ENCODE measurements around the gene NKX6-2. TPM values are rescaled to one million over a fixed set of nuclear protein-coding genes. Genes with fewer than 3 reads are reported as not detected.

The NKX6-2 gene
- total and polyA plus RNA-seq, 2 of the 8 experiments (the other 6 are each of a cell fraction or from before 2014, with no cell fraction given): 0.06 TPM; not detected in 1

DNA sequence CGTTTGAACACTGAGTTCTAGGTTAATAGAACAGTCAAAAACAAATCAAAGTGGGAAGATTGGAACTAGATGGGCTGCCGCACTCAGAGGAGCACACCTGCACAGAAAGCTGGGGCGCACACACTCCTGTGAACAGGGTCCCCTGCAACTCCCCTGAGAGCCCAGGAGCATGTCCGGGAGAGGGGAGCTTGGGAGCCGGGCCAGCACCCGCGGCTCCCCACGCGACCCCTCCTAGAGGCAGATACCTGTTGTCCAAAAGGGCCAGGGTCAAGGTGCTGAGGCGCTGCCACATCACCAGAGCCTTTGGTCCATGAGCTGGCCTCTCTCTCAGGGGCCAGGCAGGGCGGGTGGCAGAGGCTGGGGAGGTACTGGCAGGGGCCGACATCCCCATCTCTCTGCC lies 5.6 kb downstream of the NKX6-2 start:
- Histone ChIP-seq H4K5ac (ENCODE audit: insufficient read length, low read depth, low read length) (no peak overlapping the region), H3K79me1 (ENCODE audit: low read depth, low read length) (no peaks in the 10 kb centered on the region; the same call in 1 of the 2 replicates), H3K4ac (replicated peaks; ENCODE audit: insufficient read length, low read depth, low read length) (no peak overlapping the region), H2BK15ac (ENCODE audit: low read length) (no peak overlapping the region), H3K14ac (ENCODE audit: insufficient read length) (no peak overlapping the region), H3K23ac (ENCODE audit: insufficient read length) (no peak overlapping the region), H3K9me3 (ENCODE audit: insufficient read depth in 2 of 2, low read depth in 1 of 2, low read length in 1 of 2) (no peaks in the 10 kb centered on the region; a peak in 1 of 4 replicates), H3K27ac (ENCODE audit: low read depth, low read length) (no peak overlapping the region), H2BK12ac (ENCODE audit: low read depth, low read length) (no peak overlapping the region), H2AFZ (ENCODE audit: low read length) (no peak overlapping the region), H2BK120ac (replicated peaks; ENCODE audit: low read depth, low read length) (no peak overlapping the region), H4K91ac (replicated peaks; ENCODE audit: insufficient read length, low read length) (no peak overlapping the region), H3K4me1 (replicated peaks in 1 of 4; ENCODE audit: control insufficient read depth in 3 of 4, insufficient read depth in 4 of 4, low read length in 3 of 4) (peaks cover 0 to 26% (median 12%) of the 10 kb centered on the region in 4 experiments; a peak in 6 of 7 replicates), H3K27me3 (replicated peaks in 1 of 4; ENCODE audit: control insufficient read depth in 3 of 4, extremely low read depth in 1 of 4, insufficient read depth in 3 of 4, low read length in 3 of 4) (peaks cover 26 to 40% (median 39%) of the 10 kb centered on the region in 4 experiments), H4K8ac (ENCODE audit: extremely low read depth, insufficient read depth, low read length) (no peak overlapping the region), H3K23me2 (ENCODE audit: low read depth, low read length) (peaks cover 2% of the 10 kb centered on the region; the same call in 1 of the 2 replicates), H3K36me3 (ENCODE audit: control insufficient read depth in 2 of 4, insufficient read depth in 4 of 4, low read length in 3 of 4) (peaks cover 0 to 10% (median 0%) of the 10 kb centered on the region in 4 experiments; a peak in 1 of 8 replicates), H3K4me2 (ENCODE audit: insufficient read depth in 1 of 2, low read depth in 2 of 2, low read length in 2 of 2) (no peak overlapping the region), H3K56ac (replicated peaks; ENCODE audit: insufficient read length, low read depth, low read length) (no peak overlapping the region), H3K4me3 (ENCODE audit: extremely low read depth in 1 of 4, insufficient read depth in 2 of 4, low read depth in 3 of 4, low read length in 4 of 4) (no peak overlapping the region), H3K9ac (replicated peaks in 1 of 4; ENCODE audit: extremely low read depth in 1 of 4, low read depth in 3 of 4, low read length in 3 of 4) (no peak overlapping the region), H2BK20ac (ENCODE audit: low read length) (no peak overlapping the region), H4K20me1 (replicated peaks in 1 of 2; ENCODE audit: control insufficient read depth in 1 of 2, insufficient read depth in 2 of 2, low read length in 2 of 2) (peaks cover 6 to 11% of the 10 kb centered on the region in 2 experiments), H2AK5ac (ENCODE audit: low read depth, low read length) (no peak overlapping the region), H3K18ac (ENCODE audit: extremely low read depth, low read length) (no peak overlapping the region), H3K79me2 (ENCODE audit: control insufficient read depth in 1 of 2, insufficient read depth in 2 of 2, low read length in 2 of 2) (no peaks in the 10 kb centered on the region), H2BK5ac (ENCODE audit: low read depth, low read length) (no peak overlapping the region)
- POLR2A ChIA-PET (ENCODE audit: partially characterized antibody): no interaction called here
- 96% methylated on average over 9 of the region's 12 CpGs; no CpG with 5 or more reads in 1 of the 2 experiments for WGBS, 2 experiments (ENCODE audit: extremely low coverage in 1 of 2, insufficient coverage in 1 of 2, insufficient read length in 1 of 2, insufficient replicate concordance in 2 of 2, low coverage in 1 of 2, low lambda C conversion rate in 2 of 2, missing lambda C conversion rate in 1 of 2)
- DNase-seq (ENCODE audit: low read depth in 1 of 2, low spot score in 2 of 2) (no peak), FAIRE-seq (no peak)
- TF ChIP-seq ASH2L (IDR thresholded peaks at IDR 0.05; ENCODE audit: low read length): no peak
- CTCF ChIA-PET (ENCODE audit: partially characterized antibody): interaction anchor here (1.0 to 2.0 kb wide), 3 partner anchors 84 to 125 kb away, joined by 3 to 7 read pairs (median 3); no protein-coding TSS in a partner anchor

Measured in H1 (cell line).